Fibroblast of lung (primary cell): ENCODE measurements around the gene ARHGEF16.

ENCODE experiments used
- CTCF ChIP-seq, 2 donors: IDR thresholded peaks in 1 of 2; conservative IDR thresholded peaks in 1 of 2; 1 replicate in 1 of 2; 2 replicates in 1 of 2; pipeline ENCODE4 v1.5.1; 2011 to 2012; ENCODE audit warnings: low read length in 2 of 2, control low read depth in 1 of 2, inconsistent platforms in 1 of 2, low read depth in 1 of 2, mild to moderate bottlenecking in 1 of 2
- EZH2 ChIP-seq: IDR thresholded peaks from 2 replicates; pipeline ENCODE4 v1.5.1; 2012; ENCODE audit warnings: low read length, control low read depth, mild to moderate bottlenecking; ENCODE audit errors: missing control alignments

GRCh38 chr1:3455670-3456448 is 1.4 kb downstream of the ARHGEF16 start:
- TF ChIP-seq EZH2 = no peak
- TF ChIP-seq CTCF (conservative IDR thresholded peaks at IDR 0.05 in 1 of 2, IDR thresholded peaks at IDR 0.05 in 1 of 2; ENCODE audit: low read depth in 1 of 2, low read length in 2 of 2) = no peak
